Naive thymus-derived CD8-positive, alpha-beta T cell (primary cell): ENCODE measurements around the gene MICB. TPM values are rescaled to one million over a fixed set of nuclear protein-coding genes. Genes with fewer than 3 reads are reported as not detected.
"Not testable (repeated sequence)": the region's sequence is repeated elsewhere in the genome, so short reads cannot be mapped to it uniquely, and the experiment has no call there.

Experiments
- ATAC-seq, 2 donors: fragments of 150-1000 bp; cut with Tn5 transposase in 1 of 2; sonication (Bioruptor Pico), chemical (Tn5 transposase) in 1 of 2; 1 replicate in 1 of 2; 2 replicates in 1 of 2; pipeline ENCODE4 v1.10.0; 2021; ENCODE audit warnings: mild to moderate bottlenecking in 2 of 2, moderate library complexity in 2 of 2
- POLR2A ChIA-PET: fragments of 350-600 bp; sonication (Branson Sonifier 250); formaldehyde crosslinking; loops from one replicate; lab custom pipeline; 2021; ENCODE audit warnings: antibody characterized with exemption; lab: Charles Lee
- DNase-seq, 10 donors: peaks; one replicate each; pipeline versions ENCODE4 v3.0.0 to v3.0.0-alpha.2; 2020 to 2022
- H3K27ac Mint-ChIP-seq, 10 donors: one replicate each; pipeline ENCODE4 v1.8.0; 2020 to 2022; ENCODE audit warnings: mild to moderate bottlenecking in 10 of 10, mixed read lengths in 10 of 10, moderate library complexity in 4 of 10, inconsistent platforms in 1 of 10
- H3K27me3 Mint-ChIP-seq, 5 donors: one replicate each; pipeline ENCODE4 v1.8.0; 2021 to 2022; ENCODE audit warnings: mixed read lengths in 5 of 5
- H3K36me3 Mint-ChIP-seq, 3 donors: one replicate each; pipeline ENCODE4 v1.8.0; 2020 to 2022; ENCODE audit warnings: mixed read lengths in 3 of 3, mild to moderate bottlenecking in 2 of 3, inconsistent platforms in 1 of 3
- H3K4me1 Mint-ChIP-seq, 4 donors: one replicate each; pipeline ENCODE4 v1.8.0; 2021 to 2022; ENCODE audit warnings: mixed read lengths in 4 of 4
- H3K4me3 Mint-ChIP-seq, 10 donors: one replicate each; pipeline ENCODE4 v1.8.0; 2020 to 2022; ENCODE audit warnings: mild to moderate bottlenecking in 10 of 10, mixed read lengths in 10 of 10, moderate library complexity in 6 of 10, inconsistent platforms in 1 of 10
- H3K9me3 Mint-ChIP-seq, 9 donors: one replicate each; pipeline ENCODE4 v1.8.0; 2020 to 2022; ENCODE audit warnings: mixed read lengths in 9 of 9, mild to moderate bottlenecking in 3 of 9, inconsistent platforms in 1 of 9, moderate library complexity in 1 of 9
- polyA plus RNA-seq, 3 donors: library from polyadenylated mRNA; unstranded; fragments of 300-500 nt; fragmentation: Illumina TruSeq; gene quantifications; one replicate each; pipeline ENCODE4 v1.2.3, GENCODE V29; 2021
- total RNA-seq, 8 experiments: library from RNA in 2 of 8; stranded (reverse) in 2 of 8; gene quantifications; one replicate each; pipeline ENCODE4 v1.2.3 and lab custom pipeline; 2021 to 2026

MICB gene
- total and polyA plus RNA-seq, 5 experiments from 2014 or later: 3.3 to 13.8 (median 4.7) TPM

DNA sequence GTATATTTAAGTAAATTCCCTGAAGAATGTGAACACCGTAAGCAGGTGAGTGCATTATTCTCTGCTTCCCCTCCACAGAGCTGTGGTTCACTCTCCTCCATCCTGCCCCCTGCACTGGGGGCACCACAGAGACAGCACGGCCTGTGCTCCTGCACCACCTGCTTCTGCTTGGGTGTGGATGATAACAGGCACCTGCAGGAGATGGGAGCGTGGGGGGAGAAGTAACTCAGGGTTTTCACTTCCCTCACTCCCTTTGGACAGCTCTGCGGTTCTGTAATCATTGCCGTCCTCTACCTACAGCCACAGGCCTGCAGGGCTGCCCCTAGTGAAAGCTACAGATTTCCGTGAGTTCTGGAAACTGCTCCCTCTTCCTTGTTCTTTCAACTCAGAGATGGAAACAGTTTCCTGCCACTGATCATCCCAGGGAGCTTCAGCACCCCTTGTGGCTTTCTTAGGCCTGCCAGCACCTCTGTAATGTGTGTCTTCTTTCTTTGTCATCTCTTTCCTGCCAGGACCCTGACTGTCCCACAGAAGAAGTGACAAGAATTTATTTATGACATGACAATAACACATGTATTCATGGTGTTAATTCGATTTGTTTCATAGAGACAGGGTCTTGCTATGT is 21.3 kb upstream of the MICB start:
- H3K4me1 Mint-ChIP-seq: peaks cover 23 to 62% (median 48%) of the 10 kb centered on the region in 4 donors
- peaks cover 0 to 5% (median 0%) of the 10 kb centered on the region in 3 donors for H3K36me3 Mint-ChIP-seq
- no peak overlapping the region for H3K4me3 Mint-ChIP-seq
- ATAC-seq (no peak), DNase-seq (no peak)
- H3K27me3 Mint-ChIP-seq: no peaks in the 10 kb centered on the region
- POLR2A ChIA-PET: no interaction called here
- no peaks in the 10 kb centered on the region for H3K9me3 Mint-ChIP-seq
- peak overlapping the region in 5 of 10 donors; percentile 3 to 81 (median 65) for H3K27ac Mint-ChIP-seq

DNA sequence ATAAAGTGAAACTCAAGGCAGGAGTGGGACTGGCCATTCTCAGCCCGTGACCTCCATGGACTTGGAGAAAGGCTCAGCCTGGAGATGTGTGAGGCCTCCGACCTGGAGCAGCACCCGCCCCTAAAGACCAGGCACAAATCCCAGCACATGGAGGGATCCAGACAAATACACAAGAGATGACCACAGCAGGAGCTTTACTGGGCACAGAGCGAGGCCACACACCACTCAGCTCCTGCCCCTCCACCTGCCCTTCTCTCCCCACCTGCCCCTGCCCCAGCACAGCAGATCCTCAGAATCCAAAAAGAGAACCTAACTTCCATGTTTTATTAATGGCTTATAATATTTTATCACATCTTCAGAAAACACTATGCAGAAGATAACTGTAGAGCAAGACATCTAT is 20.4 kb upstream of the MICB start:
- H3K27ac Mint-ChIP-seq: peak overlapping the region in 7 of 10 donors; percentile 3 to 81 (median 44)
- POLR2A ChIA-PET: no interaction called here

DNA sequence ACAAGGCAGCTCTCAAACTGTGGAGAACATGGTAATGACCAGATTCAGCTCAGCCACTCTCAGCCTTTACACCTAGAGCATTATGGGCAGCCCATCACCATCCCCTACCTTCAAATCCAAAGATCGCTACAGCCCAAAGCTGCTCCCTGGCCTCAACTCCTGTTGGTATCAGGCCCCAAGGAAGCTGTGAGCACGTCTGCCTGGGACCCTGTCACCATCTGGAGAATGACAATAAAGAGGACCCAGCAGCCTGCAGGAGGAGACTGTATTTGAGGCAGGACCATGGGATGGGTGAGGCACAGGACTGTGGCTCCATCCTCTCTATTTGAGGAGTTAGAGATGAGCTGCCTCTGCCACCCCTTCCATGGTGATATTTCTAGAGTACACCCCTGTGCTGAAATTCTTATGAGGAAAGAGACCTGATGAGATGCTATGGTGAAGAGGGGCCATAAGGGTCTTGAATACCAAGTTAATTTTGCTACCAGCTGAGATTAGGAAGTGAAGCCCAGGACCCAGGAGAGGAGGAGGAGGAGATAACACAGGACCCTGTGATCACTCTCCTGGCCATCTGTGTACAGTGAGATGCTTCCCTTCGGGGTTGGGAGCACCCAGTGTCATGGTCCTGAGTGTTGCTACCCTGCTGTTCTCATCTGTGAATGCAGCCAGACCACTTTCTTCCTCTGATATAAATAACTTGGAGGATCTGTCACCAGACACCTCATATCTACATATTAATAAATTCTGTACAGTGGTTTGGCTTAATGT is 19.6 kb upstream of the MICB start:
- no peak for DNase-seq
- POLR2A ChIA-PET: no interaction called here
- Mint-ChIP-seq H3K27me3 (no peaks in the 10 kb centered on the region), H3K36me3 (peaks cover 0 to 5% (median 0%) of the 10 kb centered on the region in 3 donors), H3K9me3 (no peaks in the 10 kb centered on the region), H3K4me3 (no peak overlapping the region), H3K27ac (peak overlapping the region in 6 of 10 donors; percentile 20 to 72 (median 37)), H3K4me1 (peaks cover 15 to 45% (median 30%) of the 10 kb centered on the region in 4 donors)
- ATAC-seq: no peak

More for the DNA sequence above, 20.4 kb upstream of the MICB start:
- ATAC-seq: no peak
- Mint-ChIP-seq H3K27me3 (no peaks in the 10 kb centered on the region), H3K9me3 (no peaks in the 10 kb centered on the region), H3K4me3 (no peak overlapping the region), H3K4me1 (peaks cover 20 to 53% (median 39%) of the 10 kb centered on the region in 4 donors), H3K36me3 (peaks cover 0 to 5% (median 0%) of the 10 kb centered on the region in 3 donors)
- no peak for DNase-seq

DNA sequence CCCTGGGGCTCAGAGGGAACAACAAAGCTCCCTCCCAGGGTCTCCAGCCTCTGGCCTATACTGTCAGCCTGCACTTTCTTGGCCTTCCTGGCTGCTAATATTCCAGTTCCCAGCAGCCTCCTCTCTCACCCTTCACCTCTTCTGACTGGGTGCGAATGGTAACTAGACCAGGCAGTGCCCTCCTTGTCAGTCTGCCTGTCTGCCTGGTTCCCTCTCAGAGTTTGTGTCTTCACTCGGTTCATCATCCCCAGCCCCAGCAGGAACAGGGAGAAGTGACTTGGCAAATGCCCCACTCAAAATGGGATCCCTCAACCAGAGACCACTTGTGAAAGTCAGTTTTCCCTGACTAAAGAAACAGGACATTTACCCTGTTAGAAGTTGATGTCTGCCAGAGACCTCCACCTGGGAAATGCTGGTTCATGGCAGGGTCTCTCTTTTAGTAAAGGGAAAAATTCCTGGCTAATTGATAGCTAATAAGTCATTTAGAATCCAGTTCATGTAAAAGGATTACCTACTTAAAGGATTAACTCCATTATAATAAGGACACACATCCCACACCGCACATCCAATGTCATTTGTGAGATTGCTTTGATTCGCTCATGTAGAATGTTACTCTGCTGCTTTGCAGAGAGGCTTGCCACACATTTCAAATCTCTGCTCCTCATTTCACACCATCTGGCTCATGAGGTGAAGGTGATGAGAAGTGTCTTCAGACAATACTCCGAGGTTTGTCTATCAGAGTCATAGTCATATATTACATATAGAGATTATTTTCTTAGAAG is 18.6 kb upstream of the MICB start:
- Mint-ChIP-seq H3K27me3 (no peaks in the 10 kb centered on the region), H3K36me3 (no peaks in the 10 kb centered on the region), H3K4me1 (peaks cover 9 to 35% (median 20%) of the 10 kb centered on the region in 4 donors), H3K27ac (peak overlapping the region in 3 of 10 donors; percentile 42 to 83 (median 73)), H3K9me3 (no peaks in the 10 kb centered on the region), H3K4me3 (no peak overlapping the region)
- DNase-seq (no peak), ATAC-seq (no peak)
- POLR2A ChIA-PET: no interaction called here

DNA sequence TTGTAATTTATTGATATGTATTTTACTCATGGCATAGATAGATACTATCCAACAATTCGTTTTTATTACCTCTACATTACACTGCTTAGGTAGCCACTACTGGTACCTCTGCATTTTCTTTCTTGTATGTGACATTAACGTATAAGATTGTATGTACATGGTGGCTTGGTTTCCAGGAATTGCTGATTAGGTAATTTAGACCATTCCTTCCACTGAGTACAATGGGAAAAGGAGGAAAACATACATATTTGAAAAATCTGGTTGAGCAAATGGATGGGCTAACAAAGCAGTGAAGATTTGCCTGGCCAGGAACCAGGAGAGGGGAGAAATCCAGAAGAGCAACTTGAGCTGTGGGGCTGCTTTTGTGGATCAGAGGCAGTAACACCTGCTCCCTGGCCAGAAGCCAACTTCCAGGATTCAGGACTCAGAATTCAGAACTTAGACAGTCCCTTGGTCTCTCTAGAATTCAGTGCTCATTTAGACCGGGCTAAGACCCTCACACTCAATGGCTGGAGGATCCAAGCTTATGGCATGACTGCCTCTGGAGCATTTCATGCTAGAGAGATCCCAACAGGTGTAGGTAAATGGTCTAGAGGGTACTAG is 17.9 kb upstream of the MICB start:
- ATAC-seq (no peak), DNase-seq (no peak)
- H3K4me3 Mint-ChIP-seq: no peak overlapping the region
- peak overlapping the region in 1 of 10 donors; percentile 7 for H3K27ac Mint-ChIP-seq
- H3K9me3 Mint-ChIP-seq: no peaks in the 10 kb centered on the region
- POLR2A ChIA-PET: interaction anchor here (0.6 kb wide), 1 partner anchor 18 kb away, joined by 4 read pairs; no protein-coding TSS in a partner anchor
- no peaks in the 10 kb centered on the region for H3K36me3 Mint-ChIP-seq
- H3K27me3 Mint-ChIP-seq: no peaks in the 10 kb centered on the region
- H3K4me1 Mint-ChIP-seq: peaks cover 8 to 28% (median 15%) of the 10 kb centered on the region in 4 donors

DNA sequence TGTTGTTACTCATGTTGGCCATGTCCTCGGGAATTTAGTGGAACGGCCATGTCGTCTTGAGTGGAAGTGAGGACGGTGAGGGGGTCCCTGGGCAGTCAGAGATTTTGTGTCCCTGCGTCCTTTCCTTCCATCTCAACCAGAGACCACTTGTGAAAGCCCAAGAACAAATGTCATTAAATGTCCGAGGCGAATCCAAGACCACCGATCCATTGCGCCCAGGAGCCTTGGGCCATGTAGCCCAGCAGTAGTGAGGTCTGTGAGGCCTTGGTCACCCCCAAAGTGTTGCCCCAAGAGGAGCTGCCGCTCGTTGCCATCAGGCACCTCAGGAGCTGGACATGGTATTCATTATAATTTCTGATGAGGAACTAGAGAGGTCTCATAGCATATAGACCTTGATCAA is 17.4 kb upstream of the MICB start:
- H3K27me3 Mint-ChIP-seq: no peaks in the 10 kb centered on the region
- POLR2A ChIA-PET: no interaction called here
- H3K27ac Mint-ChIP-seq: no peak overlapping the region
- peaks cover 6 to 23% (median 10%) of the 10 kb centered on the region in 4 donors for H3K4me1 Mint-ChIP-seq
- H3K36me3 Mint-ChIP-seq: no peaks in the 10 kb centered on the region
- no peak for ATAC-seq
- no peaks in the 10 kb centered on the region for H3K9me3 Mint-ChIP-seq
- H3K4me3 Mint-ChIP-seq: no peak overlapping the region
- no peak for DNase-seq

DNA sequence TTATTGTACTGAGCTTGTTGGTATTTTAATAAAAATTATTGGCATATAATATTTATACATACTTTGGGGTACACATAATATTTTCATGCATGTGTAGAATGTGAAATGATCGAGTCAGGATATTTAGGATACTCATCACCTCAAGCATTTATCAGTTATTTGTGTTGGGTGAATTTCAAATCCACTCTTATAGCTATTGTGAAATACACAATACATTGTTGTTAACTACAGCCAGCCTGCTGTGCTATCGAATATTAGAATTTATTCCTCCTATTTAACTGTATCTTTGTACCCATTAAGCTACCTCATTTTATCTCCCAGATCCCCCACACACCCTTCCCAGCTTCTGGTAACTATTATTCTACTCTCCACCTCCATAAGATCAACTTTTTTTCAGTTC is 14.6 kb upstream of the MICB start:
- H3K9me3 Mint-ChIP-seq: no peaks in the 10 kb centered on the region
- no peak overlapping the region for H3K4me3 Mint-ChIP-seq
- ATAC-seq (no peak), DNase-seq (no peak)
- H3K4me1 Mint-ChIP-seq: peaks cover 0 to 6% (median 2%) of the 10 kb centered on the region in 4 donors
- H3K36me3 Mint-ChIP-seq: no peaks in the 10 kb centered on the region
- H3K27me3 Mint-ChIP-seq: no peaks in the 10 kb centered on the region
- peak overlapping the region in 2 of 10 donors; percentile 74 to 85 for H3K27ac Mint-ChIP-seq
- POLR2A ChIA-PET: interaction anchor here (1.9 kb wide), 1 partner anchor 15 kb away, joined by 7 read pairs; no protein-coding TSS in a partner anchor

DNA sequence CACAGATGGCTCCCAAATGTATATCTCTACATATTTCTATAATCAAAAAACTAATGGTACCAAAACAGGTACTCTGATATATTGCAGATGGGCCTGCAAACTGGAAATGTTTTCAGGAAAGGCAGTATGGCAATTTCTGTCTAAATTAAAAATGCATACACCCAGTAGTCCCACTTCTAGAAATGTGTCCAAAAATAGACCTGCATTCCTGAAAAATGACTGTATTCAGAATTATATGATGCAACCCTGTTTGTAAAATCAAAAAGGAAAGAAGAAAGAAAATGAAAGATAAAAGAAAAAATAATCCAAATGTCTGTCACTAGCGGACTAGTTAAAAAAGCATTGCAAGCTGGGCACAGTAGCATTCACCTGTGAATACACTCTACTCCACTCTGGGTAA is 12.9 kb upstream of the MICB start:
- H3K9me3 Mint-ChIP-seq: no peaks in the 10 kb centered on the region
- H3K4me3 Mint-ChIP-seq: no peak overlapping the region
- ATAC-seq: no peak
- POLR2A ChIA-PET: no interaction called here
- H3K27me3 Mint-ChIP-seq: no peaks in the 10 kb centered on the region
- peaks cover under 1 to 2% (median under 1%) of the 10 kb centered on the region in 4 donors for H3K4me1 Mint-ChIP-seq
- no peak for DNase-seq
- H3K27ac Mint-ChIP-seq: peak overlapping the region in 1 of 10 donors; percentile 39
- H3K36me3 Mint-ChIP-seq: no peaks in the 10 kb centered on the region

DNA sequence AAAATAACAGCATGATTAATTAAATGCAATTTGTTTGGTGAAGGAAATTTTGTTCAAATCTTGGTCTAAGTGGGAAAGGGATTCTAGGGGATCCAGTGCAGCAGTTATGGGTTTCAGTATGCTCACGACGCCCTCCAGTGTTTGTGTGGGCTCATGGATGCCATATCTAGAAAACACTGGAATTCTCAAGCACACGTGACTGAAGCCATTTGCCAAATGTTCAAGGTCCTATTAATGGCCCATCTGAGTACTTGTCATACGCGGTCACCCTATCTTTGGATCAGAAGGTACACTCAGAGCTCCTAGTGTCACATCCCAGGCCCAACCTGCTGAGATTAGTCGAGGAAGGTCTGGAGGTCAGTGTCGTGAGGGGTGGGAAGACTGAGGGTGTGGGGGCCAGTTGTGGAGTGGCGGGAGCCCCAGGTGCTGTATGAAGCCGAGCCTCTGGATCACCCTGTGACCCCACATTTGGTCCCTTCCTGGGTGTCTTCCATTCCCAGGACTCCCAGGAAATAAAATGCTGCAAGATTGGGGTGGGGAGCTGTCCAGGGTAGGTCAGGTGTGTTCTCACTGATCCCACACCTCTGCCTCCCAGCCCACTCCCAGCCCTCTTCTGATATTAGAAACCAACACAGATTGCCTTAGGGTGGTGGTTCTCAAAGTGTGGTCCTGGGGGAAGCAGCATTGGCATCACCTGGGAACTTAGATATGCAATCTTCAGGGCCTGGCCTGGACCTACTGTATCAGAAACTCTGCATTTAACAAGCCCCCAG is 11.7 kb upstream of the MICB start:
- H3K4me1 Mint-ChIP-seq, DNase-seq, H3K4me3 Mint-ChIP-seq, POLR2A ChIA-PET, H3K36me3 Mint-ChIP-seq, H3K9me3 Mint-ChIP-seq, H3K27me3 Mint-ChIP-seq, H3K27ac Mint-ChIP-seq: not testable (repeated sequence)
- ATAC-seq: peak in 1 of 2 donors; percentile 70

DNA sequence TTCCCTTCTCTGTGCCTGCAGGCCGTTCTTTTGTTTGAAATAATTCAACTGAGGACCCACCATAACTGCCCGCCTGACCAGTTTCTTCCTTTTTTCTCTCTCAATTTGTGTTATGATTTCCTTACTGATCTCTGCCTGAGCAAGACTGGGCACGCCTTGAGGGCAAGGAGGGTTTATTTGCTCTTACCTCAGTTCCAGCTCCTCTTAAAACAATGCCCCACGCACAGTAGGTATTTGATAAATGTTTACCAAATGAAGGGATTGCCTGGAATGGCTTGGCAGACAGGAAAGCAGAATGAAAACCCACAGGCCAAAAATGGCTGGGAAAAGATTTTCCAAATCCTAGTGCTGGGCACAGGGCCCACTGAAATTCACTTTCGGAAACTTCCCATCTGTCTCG is 10.3 kb upstream of the MICB start:
- H3K27me3 Mint-ChIP-seq, H3K9me3 Mint-ChIP-seq, H3K36me3 Mint-ChIP-seq, DNase-seq, POLR2A ChIA-PET, H3K4me3 Mint-ChIP-seq, ATAC-seq: not testable (repeated sequence)
- peaks cover 6 to 13% (median 9%) of the 10 kb centered on the region in 4 donors for H3K4me1 Mint-ChIP-seq
- peak overlapping the region in 2 of 10 donors; percentile 19 to 25 for H3K27ac Mint-ChIP-seq

DNA sequence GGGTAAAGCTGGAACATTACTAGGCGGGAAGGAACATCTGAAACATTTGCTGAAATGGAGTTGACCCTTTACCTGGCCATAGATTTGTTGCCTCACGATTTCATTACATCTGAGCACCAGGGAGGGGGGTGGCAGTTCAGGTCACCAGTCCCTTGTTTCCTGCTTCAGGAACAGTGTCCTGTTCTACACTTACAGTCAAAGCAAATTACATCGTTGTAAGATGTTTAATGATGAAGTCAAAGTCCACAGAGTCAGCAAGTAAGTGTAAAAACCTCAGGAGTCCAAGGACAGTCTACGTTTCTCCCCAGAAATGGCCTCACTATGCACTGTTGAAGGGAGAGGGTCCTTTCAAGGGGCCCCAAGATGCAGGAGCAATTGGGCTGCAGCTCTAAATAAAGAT is 8.9 kb upstream of the MICB start:
- DNase-seq (no peak), ATAC-seq (no peak)
- Mint-ChIP-seq H3K4me3 (no peak overlapping the region), H3K36me3 (no peaks in the 10 kb centered on the region), H3K27me3 (no peaks in the 10 kb centered on the region), H3K9me3 (no peaks in the 10 kb centered on the region), H3K27ac (no peak overlapping the region), H3K4me1 (peaks cover 8 to 20% (median 15%) of the 10 kb centered on the region in 4 donors)
- POLR2A ChIA-PET: no interaction called here
